ENCODE results near the gene ATP6V1A.

GRCh38 chr3:113847247-113847646, 100.4 kb downstream of the ATP6V1A start:
- TF ChIP-seq CTCF (IDR thresholded peaks at IDR 0.05) (no peak), POLR2A (IDR thresholded peaks at IDR 0.05) (no peak)
